ENCODE measurements around the gene CLDN11.

Gene CLDN11

GRCh38 chr3:170467007-170467406 lies 48.3 kb downstream of the CLDN11 start:
- FAIRE-seq (no peak), DNase-seq (ENCODE audit: insufficient read length, low spot score) (no peak)
- no peak for TF ChIP-seq CTCF (IDR thresholded peaks at IDR 0.05; ENCODE audit: insufficient read depth, missing control alignments)

- no peak for FAIRE-seq
- TF ChIP-seq CTCF (IDR thresholded peaks at IDR 0.05; ENCODE audit: insufficient read depth, missing control alignments) = no peak
- no peak for DNase-seq (ENCODE audit: insufficient read length, low spot score)
Observed at GRCh38 chr3:170467571-170468147, 49.0 kb downstream of the CLDN11 start.

GRCh38 chr3:170469151-170470062 lies 50.7 kb downstream of the CLDN11 start:
- no peak for FAIRE-seq
- DNase-seq (ENCODE audit: insufficient read length, low spot score) = no peak
- TF ChIP-seq CTCF (IDR thresholded peaks at IDR 0.05; ENCODE audit: insufficient read depth, missing control alignments) = no peak

- FAIRE-seq = no peak
Observed at GRCh38 chr3:170470063-170471016, 51.7 kb downstream of the CLDN11 start.

GRCh38 chr3:170471149-170471548 lies 52.5 kb downstream of the CLDN11 start:
- no peak for FAIRE-seq
- no peak for TF ChIP-seq CTCF (IDR thresholded peaks at IDR 0.05; ENCODE audit: insufficient read depth, missing control alignments)
- DNase-seq (ENCODE audit: insufficient read length, low spot score) = no peak

More at GRCh38 chr3:170470063-170471016, 51.7 kb downstream of the CLDN11 start:
- DNase-seq (ENCODE audit: insufficient read length, low spot score) = no peak
- no peak for TF ChIP-seq CTCF (IDR thresholded peaks at IDR 0.05; ENCODE audit: insufficient read depth, missing control alignments)

GRCh38 chr3:170473358-170473757 lies 54.7 kb downstream of the CLDN11 start:
- no peak for TF ChIP-seq CTCF (IDR thresholded peaks at IDR 0.05; ENCODE audit: insufficient read depth, missing control alignments)
- no peak for FAIRE-seq
- DNase-seq (ENCODE audit: insufficient read length, low spot score) = no peak
